DMS 273 treated with DMSO at 0.1 percent for 48 hours (cell line): Measurements from ENCODE around the gene NAALAD2.
"Not testable (repeated sequence)": the region's sequence is repeated elsewhere in the genome, so short reads cannot be mapped to it uniquely, and the experiment has no call there.

Source experiments
- DNase-seq: peaks from one replicate; lab custom pipeline; 2025; lab: John Stamatoyannopoulos, UW

NAALAD2 gene

GRCh38 chr11:90192869-90193582, 58.6 kb downstream of the NAALAD2 start:
- DNase-seq: no peak

DNA sequence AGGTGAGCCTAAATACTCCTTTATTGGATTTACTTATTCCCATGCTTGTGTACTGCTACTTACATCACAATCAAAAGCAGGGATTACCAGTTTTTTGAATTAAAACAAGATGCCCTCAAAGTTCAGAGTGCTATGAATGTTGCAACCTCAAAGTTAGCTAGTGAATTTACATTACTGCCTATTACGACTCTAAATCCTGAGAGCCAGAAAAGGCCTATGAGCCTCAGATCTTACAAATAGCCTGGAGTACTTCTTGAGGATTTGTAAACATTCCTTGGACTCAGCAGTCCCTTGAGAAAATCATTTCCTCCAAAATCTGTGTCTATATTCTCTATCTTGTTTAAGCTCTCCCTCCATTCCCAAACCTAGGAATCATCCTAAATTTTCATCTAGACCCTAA, 62.9 kb downstream of the NAALAD2 start:
- DNase-seq: no peak

DNA sequence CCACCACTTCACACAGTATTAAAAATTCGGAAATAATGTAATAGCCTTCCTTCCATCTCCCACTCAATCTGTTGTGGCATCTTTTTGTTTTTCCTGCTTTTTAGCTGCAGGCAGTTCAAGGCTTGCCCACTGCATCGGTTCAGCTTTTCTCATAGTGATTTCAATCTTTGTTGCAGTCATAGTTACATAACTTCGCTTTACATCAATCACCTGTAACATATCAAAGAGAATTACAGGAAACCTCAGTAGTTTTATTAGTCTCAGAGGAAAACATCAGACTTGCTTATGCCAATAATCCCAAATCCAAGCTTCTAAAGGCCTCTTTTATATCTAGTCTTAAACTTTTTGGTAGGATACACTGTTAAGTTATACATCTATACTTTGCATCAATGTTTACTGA, 67.9 kb downstream of the NAALAD2 start:
- no peak for DNase-seq

GRCh38 chr11:90204407-90204806, 69.9 kb downstream of the NAALAD2 start:
- no peak for DNase-seq

GRCh38 chr11:90204832-90205646, 70.6 kb downstream of the NAALAD2 start:
- peak; percentile 45 for DNase-seq

GRCh38 chr11:90207992-90208391, 73.5 kb downstream of the NAALAD2 start:
- not testable (repeated sequence) for DNase-seq

DNA sequence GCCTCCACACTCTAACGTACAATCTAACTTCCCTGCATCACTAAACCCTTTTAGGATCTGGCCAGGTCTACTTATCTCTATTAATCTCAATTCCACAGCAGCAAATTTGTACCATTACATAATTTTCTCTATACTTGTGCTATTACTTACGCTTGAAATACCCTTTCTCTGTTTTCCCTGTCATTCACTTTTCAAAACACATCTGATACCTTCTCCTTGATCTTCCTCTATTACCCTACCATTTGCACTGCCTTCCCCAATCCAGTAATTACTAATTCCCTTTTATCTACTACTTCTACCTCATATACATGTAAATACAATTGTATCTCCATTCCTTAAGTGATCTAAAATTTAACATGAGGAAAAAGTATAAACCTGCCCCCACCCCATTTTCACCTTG, 74.4 kb downstream of the NAALAD2 start:
- no peak for DNase-seq

- no peak for DNase-seq
Measured at GRCh38 chr11:90213322-90213721, 78.9 kb downstream of the NAALAD2 start.

DNA sequence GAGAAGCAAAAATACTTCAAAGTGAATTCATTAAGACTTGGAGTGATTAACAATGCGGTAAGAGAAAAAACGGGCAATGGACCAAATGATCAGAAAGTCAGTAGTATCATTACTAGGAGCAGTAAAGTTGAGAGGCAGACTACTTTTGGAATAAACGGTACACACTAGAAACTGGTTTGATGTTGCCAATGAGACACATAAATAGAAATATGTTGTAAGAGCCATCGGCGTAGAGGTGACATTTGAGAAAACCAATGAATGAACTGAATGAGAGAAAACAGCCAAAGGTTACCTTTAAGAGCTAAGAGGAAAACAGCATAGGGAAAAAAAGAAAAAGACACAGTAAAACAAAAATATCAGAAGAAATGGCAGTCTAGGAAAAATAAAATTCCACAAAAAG, 82.1 kb downstream of the NAALAD2 start:
- DNase-seq: no peak

- DNase-seq: no peak
Measured at GRCh38 chr11:90218606-90219005, 84.1 kb downstream of the NAALAD2 start.

GRCh38 chr11:90219438-90219837, 85.0 kb downstream of the NAALAD2 start:
- no peak for DNase-seq

DNA sequence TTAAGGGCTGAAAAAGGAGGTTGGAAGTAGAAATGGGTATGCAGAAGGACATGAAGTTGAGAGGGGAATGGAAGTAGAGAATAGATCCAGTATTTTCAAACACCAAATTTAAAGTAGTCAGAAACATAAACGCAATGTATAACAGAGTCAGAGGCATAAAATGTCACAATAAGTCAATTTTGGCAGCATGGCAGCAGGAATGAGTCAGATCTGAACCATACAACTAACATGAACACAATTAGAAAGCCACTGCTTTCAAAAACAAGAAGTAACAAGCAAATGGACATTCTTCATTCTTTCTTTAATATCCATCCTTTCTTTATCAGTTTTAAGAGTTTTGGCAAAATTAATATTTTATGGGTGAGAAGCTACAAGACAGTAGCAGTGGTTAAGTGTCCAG, 85.9 kb downstream of the NAALAD2 start:
- no peak for DNase-seq

DNA sequence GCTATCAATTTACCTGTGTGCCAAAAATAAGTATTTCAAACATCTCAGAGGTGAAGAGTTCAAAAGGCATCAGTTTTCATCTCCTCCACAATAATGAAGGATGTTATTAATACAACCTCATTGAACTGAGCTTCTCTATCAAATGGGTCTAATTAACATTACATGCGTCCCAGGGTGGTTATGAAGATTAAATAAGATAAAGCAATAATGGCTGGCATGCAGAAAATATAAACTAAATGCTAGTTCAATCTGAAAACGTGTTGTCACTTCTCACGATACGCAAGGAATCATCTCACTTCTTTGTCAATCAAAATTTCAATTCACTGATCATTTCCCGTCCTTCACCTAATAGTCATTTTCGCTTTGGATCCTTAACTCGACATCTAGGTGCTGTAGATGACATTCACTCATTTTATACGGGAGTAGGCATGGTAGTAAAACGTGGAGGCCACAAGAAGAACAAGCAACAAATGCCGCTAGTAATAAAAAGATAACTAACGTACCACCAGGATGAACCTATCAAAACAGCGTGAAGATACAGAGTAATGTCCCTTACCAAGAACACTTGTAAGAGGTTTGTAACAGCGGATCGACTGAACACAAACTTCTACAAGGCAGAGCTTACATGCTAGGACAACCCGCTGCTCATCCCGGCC, 87.5 kb downstream of the NAALAD2 start:
- no peak for DNase-seq

DNA sequence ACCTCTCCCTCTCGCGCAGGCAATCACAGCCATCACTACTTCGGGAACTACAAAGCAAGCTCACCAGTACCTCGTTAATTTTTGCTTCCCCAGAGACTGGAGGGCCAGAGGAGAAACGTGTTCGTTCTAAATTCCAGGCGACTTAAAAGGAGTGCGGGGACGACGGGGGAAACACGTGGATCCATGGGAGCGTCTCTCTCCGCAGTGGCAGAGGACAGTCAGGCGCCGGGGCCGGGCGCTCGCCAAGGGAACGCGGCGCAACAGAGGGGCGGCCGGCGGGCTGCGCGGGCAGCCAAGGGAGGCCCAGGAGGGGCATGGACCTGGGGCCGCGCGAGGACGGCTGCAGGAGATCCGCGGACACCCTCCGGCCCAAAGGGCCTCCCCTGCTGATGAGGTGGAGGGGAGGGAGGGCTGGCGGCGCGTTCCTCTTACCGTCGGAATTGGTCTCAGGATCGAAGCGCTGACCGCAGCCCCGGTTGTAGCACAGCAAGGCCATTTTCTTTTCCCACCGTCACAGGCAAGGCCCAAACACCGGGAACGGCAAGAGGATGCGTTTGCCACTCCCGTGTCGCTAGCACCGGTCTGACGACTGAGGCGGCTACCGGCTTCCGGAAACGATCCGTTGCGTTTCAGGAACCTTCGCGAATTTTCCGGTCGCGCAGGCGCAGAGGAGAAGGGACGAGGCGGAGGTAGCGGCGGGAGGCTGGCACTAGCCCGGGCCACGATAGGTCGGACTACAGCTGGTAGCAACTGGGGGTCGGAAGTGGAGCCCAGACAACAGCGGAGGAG, 88.2 kb downstream of the NAALAD2 start, which contains the start of gene CHORDC1:
Gene CHORDC1 (minus strand): TSS at position 591 of the 789 bp plus-strand sequence. CDS start 95 bp downstream, at position 496.
- DNase-seq: peak; percentile 44

- no peak for DNase-seq
Measured at GRCh38 chr11:90223248-90223585, 88.8 kb downstream of the NAALAD2 start.

DNA sequence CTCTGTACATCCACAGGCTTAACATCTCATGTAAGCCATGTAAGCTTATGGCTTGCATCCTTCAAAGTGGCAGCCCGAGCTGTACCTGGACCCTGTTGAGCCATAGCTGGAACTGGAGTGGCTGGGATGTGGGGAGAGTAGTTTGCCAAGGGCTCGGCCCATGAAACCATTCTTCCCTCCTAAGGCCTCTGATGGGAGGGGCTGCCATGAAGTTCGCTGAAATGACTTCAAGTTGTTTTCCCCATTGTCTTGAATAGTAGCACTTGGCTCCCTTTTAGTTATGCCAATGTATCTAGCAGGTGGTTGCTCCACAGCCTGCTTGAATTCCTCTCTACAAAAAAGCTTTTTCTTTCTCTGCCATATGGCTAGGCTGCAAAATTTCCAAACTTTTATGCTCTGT, 93.6 kb downstream of the NAALAD2 start:
- no peak for DNase-seq

GRCh38 chr11:90229791-90230190, 95.3 kb downstream of the NAALAD2 start:
- DNase-seq: no peak

DNA sequence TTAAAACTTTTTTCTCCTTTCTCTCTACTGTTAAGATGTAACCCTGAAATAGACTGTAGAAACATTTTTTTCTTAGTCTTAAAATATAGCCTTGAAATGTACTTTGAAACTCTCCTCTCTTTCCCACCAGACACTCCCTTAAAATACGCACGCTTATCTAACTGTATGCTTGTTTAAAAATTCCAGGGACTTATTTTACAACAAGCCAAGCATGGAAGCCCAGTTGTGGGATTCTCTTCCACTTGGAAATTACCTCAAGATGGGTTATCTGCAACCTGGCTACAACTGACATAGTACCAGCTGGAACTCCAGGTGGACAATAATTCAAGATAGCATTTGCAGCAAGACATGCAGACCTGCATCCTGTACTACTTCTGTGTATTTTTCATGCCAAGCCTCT, 100.5 kb downstream of the NAALAD2 start:
- no peak for DNase-seq

GRCh38 chr11:90235526-90235925, 101.1 kb downstream of the NAALAD2 start:
- DNase-seq: no peak

DNA sequence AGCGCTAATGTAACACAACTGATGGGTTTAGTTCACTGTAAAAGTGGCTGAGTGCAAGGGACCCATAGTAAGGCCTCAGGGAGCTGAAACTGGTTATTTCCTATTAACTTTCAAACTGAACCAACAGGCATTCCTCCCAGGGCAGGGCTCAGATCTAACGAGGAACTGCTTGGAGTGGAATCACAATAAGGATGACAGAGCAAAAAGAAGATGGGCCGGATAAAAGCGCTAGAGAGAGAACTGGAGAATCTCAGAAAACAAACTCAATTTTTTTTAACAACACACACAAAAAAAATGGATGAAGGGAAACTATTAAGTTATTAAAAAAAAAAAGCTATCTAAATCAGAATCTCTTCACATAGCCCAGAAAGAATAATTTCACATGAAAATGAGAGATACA, 102.5 kb downstream of the NAALAD2 start:
- DNase-seq: no peak

DNA sequence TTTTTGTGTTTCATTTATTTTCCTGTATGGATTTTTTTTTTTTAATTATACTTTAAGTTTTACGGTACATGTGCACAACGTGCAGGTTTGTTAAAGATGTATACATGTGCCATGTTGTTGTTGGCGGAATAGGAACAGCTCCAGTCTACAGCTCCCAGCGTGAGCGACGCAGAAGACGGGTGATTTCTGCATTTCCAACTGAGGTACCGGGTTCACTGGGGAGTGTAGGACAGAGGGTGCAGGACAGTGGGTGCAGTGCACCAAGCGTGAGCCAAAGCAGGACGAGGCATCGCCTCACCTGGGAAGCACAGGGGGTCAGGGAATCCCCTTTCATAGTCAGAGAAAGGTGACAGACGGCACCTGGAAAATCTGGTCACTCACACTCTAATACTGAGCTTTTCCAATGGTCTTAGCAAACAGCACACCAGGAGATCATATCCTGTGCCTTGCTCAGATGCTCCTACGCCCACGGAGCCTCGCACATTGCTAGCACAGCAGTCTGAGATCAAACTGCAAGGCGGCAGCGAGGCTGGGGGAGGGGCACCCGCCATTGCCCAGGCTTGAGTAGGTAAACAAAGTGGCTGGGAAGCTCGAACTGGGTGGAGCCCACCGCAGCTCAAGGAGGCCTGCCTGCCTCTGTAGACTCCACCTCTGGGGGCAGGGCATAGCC, 105.6 kb downstream of the NAALAD2 start:
- not testable (repeated sequence) for DNase-seq

GRCh38 chr11:90241414-90241813, 107.0 kb downstream of the NAALAD2 start:
- no peak for DNase-seq
